Naive B cell (primary cell): Measurements from ENCODE around the gene GPSM3. TPM values are rescaled to one million over a fixed set of nuclear protein-coding genes. Genes with fewer than 3 reads are reported as not detected.
A peak's percentile ranks its signal among the peaks of the same experiment; 100 is the strongest.

Experiments used
- ATAC-seq, 2 donors: fragments of 150-1000 bp; cut with Tn5 transposase; 2 replicates each; pipeline ENCODE4 v1.10.0; 2021; ENCODE audit warnings: low read depth in 2 of 2, mild to moderate bottlenecking in 2 of 2, moderate library complexity in 2 of 2
- DNase-seq: peaks from one replicate; pipeline ENCODE4 v3.0.0; 2022
- H3K27ac Mint-ChIP-seq, 6 donors: one replicate each; pipeline ENCODE4 v1.8.0; 2020 to 2022; ENCODE audit warnings: mild to moderate bottlenecking in 6 of 6, mixed read lengths in 6 of 6, moderate library complexity in 5 of 6, inconsistent platforms in 2 of 6
- H3K27me3 Mint-ChIP-seq, 3 donors: one replicate each; pipeline ENCODE4 v1.8.0; 2021 to 2022; ENCODE audit warnings: mixed read lengths in 3 of 3, mild to moderate bottlenecking in 1 of 3
- H3K36me3 Mint-ChIP-seq, 2 donors: one replicate each; pipeline ENCODE4 v1.8.0; 2020 to 2022; ENCODE audit warnings: mixed read lengths in 2 of 2, inconsistent platforms in 1 of 2, mild to moderate bottlenecking in 1 of 2
- H3K4me1 Mint-ChIP-seq, 3 donors: one replicate each; pipeline ENCODE4 v1.8.0; 2020 to 2022; ENCODE audit warnings: mixed read lengths in 3 of 3, inconsistent platforms in 1 of 3, mild to moderate bottlenecking in 1 of 3, moderate library complexity in 1 of 3
- H3K4me3 Mint-ChIP-seq, 8 donors: one replicate each; pipeline ENCODE4 v1.8.0; 2020 to 2022; ENCODE audit warnings: mild to moderate bottlenecking in 8 of 8, mixed read lengths in 8 of 8, moderate library complexity in 8 of 8, inconsistent platforms in 2 of 8
- H3K9me3 Mint-ChIP-seq, 7 donors: one replicate each; pipeline ENCODE4 v1.8.0; 2020 to 2022; ENCODE audit warnings: mixed read lengths in 7 of 7, mild to moderate bottlenecking in 5 of 7, inconsistent platforms in 2 of 7, moderate library complexity in 1 of 7
- polyA plus RNA-seq, 6 donors: library from polyadenylated mRNA; unstranded; fragments of 300-500 nt; fragmentation: Illumina TruSeq; gene quantifications; one replicate each; pipeline ENCODE4 v1.2.3, GENCODE V29; 2021; ENCODE audit warnings: low read depth in 6 of 6

The GPSM3 gene
- polyA plus RNA-seq, 6 donors from 2014 or later = 99.0 to 145 (median 125) TPM

GRCh38 chr6:32171234-32171633 is 21.2 kb downstream of the GPSM3 start:
- peak overlapping the region in 2 of 8 donors; percentile 37 to 64 for H3K4me3 Mint-ChIP-seq
- peaks cover 6 to 40% of the 10 kb centered on the region in 2 donors for H3K36me3 Mint-ChIP-seq
- ATAC-seq = no peak
- peaks cover 0 to 1% (median 0%) of the 10 kb centered on the region in 7 donors for H3K9me3 Mint-ChIP-seq
- no peak for DNase-seq
- H3K4me1 Mint-ChIP-seq = peaks cover 51 to 54% (median 52%) of the 10 kb centered on the region in 3 donors
- H3K27ac Mint-ChIP-seq = no peak overlapping the region
- H3K27me3 Mint-ChIP-seq = no peaks in the 10 kb centered on the region

GRCh38 chr6:32170294-32170693 is 22.1 kb downstream of the GPSM3 start:
- Mint-ChIP-seq H3K27me3 (no peaks in the 10 kb centered on the region), H3K4me1 (peaks cover 45 to 48% (median 45%) of the 10 kb centered on the region in 3 donors), H3K4me3 (no peak overlapping the region), H3K9me3 (peaks cover 0 to 1% (median 0%) of the 10 kb centered on the region in 7 donors), H3K27ac (peak overlapping the region in 1 of 6 donors; percentile 75), H3K36me3 (peaks cover 6 to 40% of the 10 kb centered on the region in 2 donors)
- no peak for DNase-seq
- ATAC-seq = no peak

GRCh38 chr6:32168807-32169591 is 23.4 kb downstream of the GPSM3 start:
- H3K27me3 Mint-ChIP-seq = no peaks in the 10 kb centered on the region
- no peak overlapping the region for H3K4me3 Mint-ChIP-seq
- peaks cover 0 to 1% (median 0%) of the 10 kb centered on the region in 7 donors for H3K9me3 Mint-ChIP-seq
- peaks cover 6 to 40% of the 10 kb centered on the region in 2 donors for H3K36me3 Mint-ChIP-seq
- H3K27ac Mint-ChIP-seq = peak overlapping the region in 1 of 6 donors; percentile 60
- DNase-seq (no peak), ATAC-seq (no peak)
- H3K4me1 Mint-ChIP-seq = peaks cover 35 to 45% (median 41%) of the 10 kb centered on the region in 3 donors

DNA sequence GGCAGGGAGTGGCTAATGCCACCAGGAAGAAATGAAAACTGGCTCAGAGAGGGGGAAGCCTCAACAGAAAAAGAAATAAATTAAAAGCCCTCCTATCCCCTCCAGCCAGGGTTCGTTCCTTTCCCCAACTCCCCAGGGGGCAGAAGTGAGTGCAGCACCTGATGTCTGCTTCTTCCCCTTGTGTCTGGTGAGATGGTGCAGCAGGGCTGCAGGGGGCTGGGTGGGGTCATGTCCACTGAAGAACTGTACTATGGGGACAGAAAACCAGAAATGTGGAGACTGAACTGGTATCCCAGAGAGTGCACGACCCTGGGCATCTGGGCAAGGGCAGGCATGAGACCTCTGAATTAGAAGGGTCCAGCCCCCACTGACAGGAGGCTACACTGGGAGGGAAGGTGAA is 24.1 kb downstream of the GPSM3 start:
- peaks cover 32 to 39% (median 35%) of the 10 kb centered on the region in 3 donors for H3K4me1 Mint-ChIP-seq
- no peaks in the 10 kb centered on the region for H3K27me3 Mint-ChIP-seq
- DNase-seq (no peak), ATAC-seq (no peak)
- H3K4me3 Mint-ChIP-seq = no peak overlapping the region
- H3K27ac Mint-ChIP-seq = peak overlapping the region in 1 of 6 donors; percentile 65
- H3K36me3 Mint-ChIP-seq = peaks cover 6 to 40% of the 10 kb centered on the region in 2 donors
- H3K9me3 Mint-ChIP-seq = peaks cover 0 to 1% (median 0%) of the 10 kb centered on the region in 7 donors

GRCh38 chr6:32167761-32168262 is 24.6 kb downstream of the GPSM3 start:
- Mint-ChIP-seq H3K4me1 (peaks cover 28 to 35% (median 29%) of the 10 kb centered on the region in 3 donors), H3K27ac (peak overlapping the region in 1 of 6 donors; percentile 87), H3K27me3 (no peaks in the 10 kb centered on the region), H3K4me3 (peak overlapping the region in 1 of 8 donors; percentile 25), H3K36me3 (peaks cover 6 to 40% of the 10 kb centered on the region in 2 donors), H3K9me3 (peaks cover 0 to 1% (median 0%) of the 10 kb centered on the region in 7 donors)
- ATAC-seq = no peak
- no peak for DNase-seq

DNA sequence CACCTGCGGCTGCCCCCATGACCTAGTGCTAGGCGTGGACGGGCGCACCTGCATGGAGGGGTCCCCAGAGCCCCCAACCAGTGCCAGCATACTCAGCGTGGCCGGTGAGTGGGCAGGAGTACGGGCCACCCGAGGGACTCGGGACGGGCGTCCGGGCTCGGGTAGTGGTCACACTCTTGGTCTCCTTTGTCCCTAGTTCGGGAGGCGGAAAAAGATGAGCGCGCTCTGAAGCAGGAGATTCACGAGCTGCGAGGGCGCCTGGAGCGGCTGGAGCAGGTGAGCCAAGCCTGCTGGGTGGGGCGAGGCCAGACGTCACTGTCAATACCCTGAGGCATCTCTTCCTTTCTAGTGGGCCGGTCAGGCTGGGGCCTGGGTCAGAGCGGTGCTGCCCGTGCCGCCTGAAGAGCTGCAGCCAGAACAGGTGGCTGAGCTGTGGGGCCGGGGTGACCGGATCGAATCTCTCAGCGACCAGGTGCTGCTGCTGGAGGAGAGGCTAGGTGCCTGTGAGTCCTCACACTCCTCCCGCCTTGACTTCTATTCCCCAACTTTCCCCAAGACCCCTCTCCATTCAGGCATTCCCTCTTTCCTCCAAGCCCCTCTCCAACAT is 25.2 kb downstream of the GPSM3 start:
- Mint-ChIP-seq H3K36me3 (peaks cover 6 to 40% of the 10 kb centered on the region in 2 donors), H3K27me3 (no peaks in the 10 kb centered on the region), H3K27ac (peak overlapping the region in 1 of 6 donors; percentile 87), H3K4me1 (peaks cover 24 to 35% (median 27%) of the 10 kb centered on the region in 3 donors), H3K4me3 (no peak overlapping the region), H3K9me3 (peaks cover 0 to 1% (median 0%) of the 10 kb centered on the region in 7 donors)
- DNase-seq = no peak
- ATAC-seq = no peak

DNA sequence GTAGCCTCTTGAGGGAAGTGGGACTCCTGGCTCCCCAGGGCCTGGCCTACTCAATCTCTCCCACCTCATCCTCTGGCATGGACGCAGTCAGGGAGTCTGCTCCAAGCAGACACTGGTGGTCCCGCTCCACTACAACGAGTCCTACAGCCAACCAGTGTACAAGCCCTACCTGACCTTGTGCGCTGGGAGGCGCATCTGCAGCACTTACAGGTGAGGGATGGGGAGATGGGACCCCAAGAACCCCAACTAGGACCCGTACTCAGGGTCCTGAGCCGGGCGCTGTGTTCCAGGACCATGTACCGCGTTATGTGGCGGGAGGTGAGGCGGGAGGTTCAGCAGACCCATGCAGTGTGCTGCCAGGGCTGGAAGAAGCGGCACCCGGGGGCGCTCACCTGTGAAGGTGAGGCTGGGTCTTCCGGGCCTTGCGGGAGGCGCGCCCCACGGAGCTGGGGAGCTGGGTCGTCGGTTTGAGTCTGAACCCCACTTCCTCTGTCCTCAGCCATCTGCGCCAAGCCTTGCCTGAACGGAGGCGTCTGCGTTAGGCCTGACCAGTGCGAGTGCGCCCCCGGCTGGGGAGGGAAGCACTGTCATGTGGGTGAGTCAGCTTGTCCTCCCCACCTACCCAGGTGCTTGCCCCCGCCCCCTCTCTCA is 25.9 kb downstream of the GPSM3 start:
- no peak for DNase-seq
- H3K27ac Mint-ChIP-seq = no peak overlapping the region
- no peak overlapping the region for H3K4me3 Mint-ChIP-seq
- ATAC-seq = no peak
- H3K27me3 Mint-ChIP-seq = no peaks in the 10 kb centered on the region
- peaks cover 24 to 35% (median 27%) of the 10 kb centered on the region in 3 donors for H3K4me1 Mint-ChIP-seq
- H3K36me3 Mint-ChIP-seq = peaks cover 6 to 40% of the 10 kb centered on the region in 2 donors
- H3K9me3 Mint-ChIP-seq = peaks cover 0 to 1% (median 0%) of the 10 kb centered on the region in 7 donors

- DNase-seq (no peak), ATAC-seq (no peak)
- Mint-ChIP-seq H3K4me1 (peaks cover 14 to 22% (median 16%) of the 10 kb centered on the region in 3 donors), H3K36me3 (peaks cover 0 to 19% of the 10 kb centered on the region in 2 donors), H3K4me3 (no peak within 1 kb of the TSS), H3K27ac (peak within 1 kb of the TSS in 1 of 6 donors; percentile 56), H3K9me3 (peaks cover 0 to 1% (median 0%) of the 10 kb centered on the region in 7 donors), H3K27me3 (no peaks in the 10 kb centered on the region)
Observed at GRCh38 chr6:32164295-32164694, 28.1 kb downstream of the GPSM3 start, which contains the start of gene EGFL8. EGFL8 (plus strand) TSS chr6:32164595; CDS start chr6:32166166, 1,571 bp downstream.

DNA sequence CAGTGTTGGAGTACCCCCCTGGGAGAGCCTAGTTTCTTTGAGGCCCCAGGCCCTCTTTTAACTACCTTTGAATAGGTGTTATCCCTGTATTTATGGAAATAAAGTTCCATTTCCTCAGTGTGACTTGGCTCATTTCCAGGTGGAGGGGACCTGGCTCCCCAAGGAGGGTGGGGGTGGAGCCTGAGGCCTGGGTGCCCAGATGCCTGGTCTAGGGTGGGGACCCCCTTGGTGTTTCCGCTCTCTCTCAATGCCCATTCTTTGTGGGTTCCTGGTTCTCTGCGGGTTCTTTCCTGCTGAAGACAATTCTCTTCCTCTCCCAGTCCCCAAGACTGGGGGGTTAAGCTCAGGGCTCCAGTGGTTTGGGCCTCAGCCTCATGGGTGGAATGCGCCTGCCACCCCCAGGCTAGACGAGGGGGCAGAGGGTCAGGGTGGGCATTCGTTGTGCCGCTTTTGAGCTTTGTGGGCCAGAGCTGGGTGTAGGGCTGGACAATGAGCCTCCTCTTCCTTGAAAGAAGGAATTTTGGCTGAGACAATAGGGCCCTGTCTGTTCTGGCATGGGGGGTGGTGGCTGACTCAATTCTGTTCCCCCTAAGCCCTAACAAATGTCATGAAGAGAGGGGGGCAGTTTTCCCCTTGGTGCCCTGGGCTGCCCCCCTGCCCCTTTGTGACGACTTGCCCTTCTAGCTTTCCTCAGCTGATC is 28.7 kb downstream of the GPSM3 start:
- Mint-ChIP-seq H3K36me3 (peaks cover 0 to 13% of the 10 kb centered on the region in 2 donors), H3K27me3 (no peaks in the 10 kb centered on the region), H3K27ac (peak overlapping the region in 1 of 6 donors; percentile 56), H3K4me3 (no peak overlapping the region), H3K9me3 (peaks cover 0 to 1% (median 0%) of the 10 kb centered on the region in 7 donors), H3K4me1 (peaks cover 12 to 20% (median 12%) of the 10 kb centered on the region in 3 donors)
- DNase-seq = no peak
- no peak for ATAC-seq

- Mint-ChIP-seq H3K27me3 (peaks cover 7 to 15% (median 8%) of the 10 kb centered on the region in 3 donors), H3K36me3 (peaks cover 0 to 8% of the 10 kb centered on the region in 2 donors), H3K27ac (no peak overlapping the region), H3K4me3 (peak overlapping the region in 1 of 8 donors; percentile 54), H3K4me1 (peaks cover 21 to 29% (median 26%) of the 10 kb centered on the region in 3 donors), H3K9me3 (no peaks in the 10 kb centered on the region)
- ATAC-seq (no peak), DNase-seq (no peak)
Observed at GRCh38 chr6:32158052-32158451, 34.4 kb downstream of the GPSM3 start.

DNA sequence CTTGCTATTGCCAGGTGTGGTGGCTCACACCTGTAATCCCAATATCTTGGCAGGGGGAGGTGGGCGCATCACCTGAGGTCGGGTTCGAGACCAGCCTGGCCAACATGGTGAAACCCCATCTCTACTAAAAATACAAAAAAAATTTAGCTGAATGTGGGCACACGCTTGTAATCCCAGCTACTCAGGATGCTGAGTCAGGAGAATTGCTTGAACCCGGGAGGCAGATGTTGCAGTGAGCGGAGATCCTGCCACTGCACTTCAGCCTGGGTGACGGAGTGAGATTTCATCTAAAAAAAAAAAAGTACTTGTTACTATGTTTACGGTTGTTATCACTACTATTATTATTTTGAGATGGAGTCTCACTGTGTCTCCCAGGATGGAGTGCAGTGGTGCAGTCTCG is 35.6 kb downstream of the GPSM3 start:
- Mint-ChIP-seq H3K4me1 (peaks cover 26 to 36% (median 33%) of the 10 kb centered on the region in 3 donors), H3K9me3 (no peaks in the 10 kb centered on the region), H3K4me3 (no peak overlapping the region), H3K27me3 (peaks cover 13 to 25% (median 20%) of the 10 kb centered on the region in 3 donors), H3K27ac (no peak overlapping the region), H3K36me3 (peaks cover 0 to 8% of the 10 kb centered on the region in 2 donors)
- ATAC-seq (no peak), DNase-seq (no peak)

- no peaks in the 10 kb centered on the region for H3K9me3 Mint-ChIP-seq
- H3K36me3 Mint-ChIP-seq = peaks cover 0 to 8% of the 10 kb centered on the region in 2 donors
- DNase-seq (peak; percentile 73), ATAC-seq (peak; percentile 89 to 91)
- H3K4me3 Mint-ChIP-seq = peak overlapping the region; percentile 79 to 98 (median 93)
- H3K27me3 Mint-ChIP-seq = peaks cover 28 to 47% (median 42%) of the 10 kb centered on the region in 3 donors
- peaks cover 39 to 51% (median 47%) of the 10 kb centered on the region in 3 donors for H3K4me1 Mint-ChIP-seq
- peak overlapping the region in 2 of 6 donors; percentile 15 to 24 for H3K27ac Mint-ChIP-seq
Observed at GRCh38 chr6:32154514-32155161, 37.8 kb downstream of the GPSM3 start.
